GM15510 (cell line): ENCODE measurements around the gene CCR6.

Experiments
- POLR2A ChIP-seq: IDR thresholded peaks from 3 replicates; pipeline ENCODE4 v1.6.1; 2011; ENCODE audit warnings: borderline replicate concordance; ENCODE audit not compliant: insufficient read length; ENCODE audit errors: extremely low read depth

CCR6 gene

GRCh38 chr6:167141667-167142432, 19.0 kb downstream of the CCR6 start:
- TF ChIP-seq POLR2A, result no peak

- TF ChIP-seq POLR2A, result no peak
These were observed 19.5 kb downstream of the CCR6 start for GRCh38 chr6:167142433-167142761.

- no peak for TF ChIP-seq POLR2A
These were observed 20.1 kb downstream of the CCR6 start for GRCh38 chr6:167143041-167143440.

GRCh38 chr6:167145461-167145860, 22.6 kb downstream of the CCR6 start:
- no peak for TF ChIP-seq POLR2A

- no peak for TF ChIP-seq POLR2A
These were observed 23.2 kb downstream of the CCR6 start for GRCh38 chr6:167146135-167146534.

GRCh38 chr6:167146977-167147376, 24.1 kb downstream of the CCR6 start:
- TF ChIP-seq POLR2A, result no peak

- TF ChIP-seq POLR2A, result no peak
These were observed 25.1 kb downstream of the CCR6 start for GRCh38 chr6:167148021-167148420.

- TF ChIP-seq POLR2A, result no peak
These were observed 26.1 kb downstream of the CCR6 start for GRCh38 chr6:167148997-167149396.

- TF ChIP-seq POLR2A, result no peak
These were observed 28.1 kb downstream of the CCR6 start for GRCh38 chr6:167150941-167151549.

- no peak for TF ChIP-seq POLR2A
These were observed 28.8 kb downstream of the CCR6 start for GRCh38 chr6:167151648-167152047.

GRCh38 chr6:167152862-167153261, 30.0 kb downstream of the CCR6 start:
- peak; percentile 12 for TF ChIP-seq POLR2A

GRCh38 chr6:167153521-167153959, 30.6 kb downstream of the CCR6 start:
- no peak for TF ChIP-seq POLR2A

GRCh38 chr6:167154291-167154690, 31.4 kb downstream of the CCR6 start:
- TF ChIP-seq POLR2A, result no peak

GRCh38 chr6:167154895-167155294, 32.0 kb downstream of the CCR6 start:
- TF ChIP-seq POLR2A, result no peak

- TF ChIP-seq POLR2A, result no peak
These were observed 34.5 kb downstream of the CCR6 start for GRCh38 chr6:167157414-167157813.

- no peak for TF ChIP-seq POLR2A
These were observed 35.0 kb downstream of the CCR6 start, which contains the start of gene GPR31 for GRCh38 chr6:167157863-167158262. TSS of gene GPR31 (minus strand) at chr6:167157980. CDS start at chr6:167157831, 149 bp downstream.

GRCh38 chr6:167161851-167162467, 39.1 kb downstream of the CCR6 start:
- no peak for TF ChIP-seq POLR2A

- no peak for TF ChIP-seq POLR2A
These were observed 39.7 kb downstream of the CCR6 start for GRCh38 chr6:167162591-167162990.
